ENCODE results near the gene MICAL1.

The MICAL1 gene

GRCh38 chr6:109424946-109425345 lies 30.6 kb downstream of the MICAL1 start:
- H3K36me3 ChIP-seq (ENCODE audit: control insufficient read depth, insufficient read depth, low read length) = no peaks in the 10 kb centered on the region
- no peak overlapping the region for H3K27ac ChIP-seq (ENCODE audit: low read depth, low read length, severe bottlenecking)
- WGBS, 2 experiments (ENCODE audit: insufficient coverage in 2 of 2) = no CpG with 5 or more reads among the region's 2 CpGs
- no peak overlapping the region for H3K4me3 ChIP-seq (ENCODE audit: extremely low read depth, insufficient read depth, low read length, poor library complexity, severe bottlenecking)
- H3K9me3 ChIP-seq (ENCODE audit: control insufficient read depth, low read length) = no peaks in the 10 kb centered on the region
- no peaks in the 10 kb centered on the region for H3K4me1 ChIP-seq (ENCODE audit: control insufficient read depth, insufficient read depth, low read length, poor library complexity, severe bottlenecking)

GRCh38 chr6:109421184-109421583 lies 34.4 kb downstream of the MICAL1 start:
- no peak overlapping the region for H3K27ac ChIP-seq (ENCODE audit: low read depth, low read length, severe bottlenecking)
- H3K9me3 ChIP-seq (ENCODE audit: control insufficient read depth, low read length) = no peaks in the 10 kb centered on the region
- no peaks in the 10 kb centered on the region for H3K36me3 ChIP-seq (ENCODE audit: control insufficient read depth, insufficient read depth, low read length)
- no peaks in the 10 kb centered on the region for H3K4me1 ChIP-seq (ENCODE audit: control insufficient read depth, insufficient read depth, low read length, poor library complexity, severe bottlenecking)
- no peak overlapping the region for H3K4me3 ChIP-seq (ENCODE audit: extremely low read depth, insufficient read depth, low read length, poor library complexity, severe bottlenecking)
- no CpG with 5 or more reads among the region's 1 CpG for WGBS, 2 experiments (ENCODE audit: insufficient coverage in 2 of 2)

GRCh38 chr6:109420751-109421150 lies 34.8 kb downstream of the MICAL1 start:
- H3K27ac ChIP-seq (ENCODE audit: low read depth, low read length, severe bottlenecking) = no peak overlapping the region
- no peaks in the 10 kb centered on the region for H3K9me3 ChIP-seq (ENCODE audit: control insufficient read depth, low read length)
- no peak overlapping the region for H3K4me3 ChIP-seq (ENCODE audit: extremely low read depth, insufficient read depth, low read length, poor library complexity, severe bottlenecking)
- H3K36me3 ChIP-seq (ENCODE audit: control insufficient read depth, insufficient read depth, low read length) = no peaks in the 10 kb centered on the region
- no peaks in the 10 kb centered on the region for H3K4me1 ChIP-seq (ENCODE audit: control insufficient read depth, insufficient read depth, low read length, poor library complexity, severe bottlenecking)
- WGBS, 2 experiments (ENCODE audit: insufficient coverage in 2 of 2) = 33 to 100% methylated on average over 1 of the region's 1 CpG

- Histone ChIP-seq H3K4me1 (ENCODE audit: control insufficient read depth, insufficient read depth, low read length, poor library complexity, severe bottlenecking) (no peaks in the 10 kb centered on the region), H3K4me3 (ENCODE audit: extremely low read depth, insufficient read depth, low read length, poor library complexity, severe bottlenecking) (no peak overlapping the region), H3K9me3 (ENCODE audit: control insufficient read depth, low read length) (no peaks in the 10 kb centered on the region), H3K27ac (ENCODE audit: low read depth, low read length, severe bottlenecking) (no peak overlapping the region), H3K36me3 (ENCODE audit: control insufficient read depth, insufficient read depth, low read length) (no peaks in the 10 kb centered on the region)
- WGBS, 2 experiments (ENCODE audit: insufficient coverage in 2 of 2) = 91 to 94% methylated on average over 3 of the region's 4 CpGs
Measured at GRCh38 chr6:109417646-109418045, 37.9 kb downstream of the MICAL1 start.

GRCh38 chr6:109411034-109411433 lies 44.5 kb downstream of the MICAL1 start:
- 80% methylated on average over 1 of the region's 2 CpGs; no CpG with 5 or more reads in 1 of the 2 experiments for WGBS, 2 experiments (ENCODE audit: insufficient coverage in 2 of 2)
- no peak overlapping the region for H3K4me3 ChIP-seq (ENCODE audit: extremely low read depth, insufficient read depth, low read length, poor library complexity, severe bottlenecking)

GRCh38 chr6:109406196-109406595 lies 49.4 kb downstream of the MICAL1 start:
- 88 to 95% methylated on average over 2 to 3 of the region's 4 CpGs for WGBS, 2 experiments (ENCODE audit: insufficient coverage in 2 of 2)
- Histone ChIP-seq H3K36me3 (ENCODE audit: control insufficient read depth, insufficient read depth, low read length) (no peaks in the 10 kb centered on the region), H3K9me3 (ENCODE audit: control insufficient read depth, low read length) (no peaks in the 10 kb centered on the region)

More at GRCh38 chr6:109411034-109411433, 44.5 kb downstream of the MICAL1 start:
- Histone ChIP-seq H3K36me3 (ENCODE audit: control insufficient read depth, insufficient read depth, low read length) (no peaks in the 10 kb centered on the region), H3K27ac (ENCODE audit: low read depth, low read length, severe bottlenecking) (no peak overlapping the region), H3K9me3 (ENCODE audit: control insufficient read depth, low read length) (no peaks in the 10 kb centered on the region), H3K4me1 (ENCODE audit: control insufficient read depth, insufficient read depth, low read length, poor library complexity, severe bottlenecking) (no peaks in the 10 kb centered on the region)

GRCh38 chr6:109397020-109397419 lies 58.6 kb downstream of the MICAL1 start:
- Histone ChIP-seq H3K36me3 (ENCODE audit: control insufficient read depth, insufficient read depth, low read length) (no peaks in the 10 kb centered on the region), H3K27ac (ENCODE audit: low read depth, low read length, severe bottlenecking) (no peak overlapping the region), H3K4me3 (ENCODE audit: extremely low read depth, insufficient read depth, low read length, poor library complexity, severe bottlenecking) (no peak overlapping the region), H3K4me1 (ENCODE audit: control insufficient read depth, insufficient read depth, low read length, poor library complexity, severe bottlenecking) (no peaks in the 10 kb centered on the region), H3K9me3 (ENCODE audit: control insufficient read depth, low read length) (no peaks in the 10 kb centered on the region)
- WGBS, 2 experiments (ENCODE audit: insufficient coverage in 2 of 2) = 67 to 100% methylated on average over 1 of the region's 4 CpGs

More at GRCh38 chr6:109406196-109406595, 49.4 kb downstream of the MICAL1 start:
- Histone ChIP-seq H3K4me1 (ENCODE audit: control insufficient read depth, insufficient read depth, low read length, poor library complexity, severe bottlenecking) (no peaks in the 10 kb centered on the region), H3K27ac (ENCODE audit: low read depth, low read length, severe bottlenecking) (no peak overlapping the region), H3K4me3 (ENCODE audit: extremely low read depth, insufficient read depth, low read length, poor library complexity, severe bottlenecking) (no peak overlapping the region)

GRCh38 chr6:109396046-109396718 lies 59.4 kb downstream of the MICAL1 start:
- Histone ChIP-seq H3K27ac (ENCODE audit: low read depth, low read length, severe bottlenecking) (no peak overlapping the region), H3K4me1 (ENCODE audit: control insufficient read depth, insufficient read depth, low read length, poor library complexity, severe bottlenecking) (no peaks in the 10 kb centered on the region), H3K4me3 (ENCODE audit: extremely low read depth, insufficient read depth, low read length, poor library complexity, severe bottlenecking) (no peak overlapping the region), H3K9me3 (ENCODE audit: control insufficient read depth, low read length) (no peaks in the 10 kb centered on the region), H3K36me3 (ENCODE audit: control insufficient read depth, insufficient read depth, low read length) (no peaks in the 10 kb centered on the region)
- 87 to 96% methylated on average over 11 to 12 of the region's 12 CpGs for WGBS, 2 experiments (ENCODE audit: insufficient coverage in 2 of 2)
